Left kidney (tissue), 8 donors: ENCODE data around the gene GDPD3. TPM values are rescaled to one million over a fixed set of nuclear protein-coding genes. Genes with fewer than 3 reads are reported as not detected.
A peak's percentile ranks its signal among the peaks of the same experiment; 100 is the strongest.
"Not testable (repeated sequence)": the region's sequence is repeated elsewhere in the genome, so short reads cannot be mapped to it uniquely, and the experiment has no call there.

ENCODE experiments used
- DNase-seq: peaks from one replicate; pipeline ENCODE4 v3.0.0-alpha.2; 2013
- long read RNA-seq, 8 donors: transcript quantifications; one replicate each; lab custom pipeline, GENCODE V29; 2026
- polyA plus RNA-seq: library from polyadenylated mRNA; unstranded; fragments of 120-200 nt; gene quantifications from one replicate; pipeline ENCODE4 v1.2.1, GENCODE V29; 2013; ENCODE audit not compliant: insufficient read length

The GDPD3 gene
- polyA plus RNA-seq, result 13.6 TPM
- long read RNA-seq, donor 1, result 0 reads
- long read RNA-seq, donor 2, partial matches to known transcripts, result 0 of 1 reads
- long read RNA-seq, donor 2, other reads (novel, unspliced or antisense), result 0 of 1 reads
- long read RNA-seq, donor 3, partial matches to known transcripts, result 0 of 1 reads
- long read RNA-seq, donor 3, other reads (novel, unspliced or antisense), result 0 of 1 reads
- long read RNA-seq, donor 4, result 0 reads
- long read RNA-seq, donor 5, partial matches to known transcripts, result 0 of 2 reads
- long read RNA-seq, donor 5, other reads (novel, unspliced or antisense), result 0 of 2 reads
- long read RNA-seq, donor 6, result 0 reads
- long read RNA-seq, donor 7, partial matches to known transcripts, result 0 of 1 reads
- long read RNA-seq, donor 7, other reads (novel, unspliced or antisense), result 0 of 1 reads
- long read RNA-seq, donor 8, result 0 reads

- DNase-seq, result no peak
Measured at GRCh38 chr16:30113031-30113710, at the start of gene GDPD3. GDPD3 (minus strand) TSS chr16:30113537; CDS start chr16:30113478, 59 bp downstream.

GRCh38 chr16:30157214-30157613 lies 43.9 kb upstream of the GDPD3 start:
- DNase-seq, result no peak

GRCh38 chr16:30155188-30155587 lies 41.9 kb upstream of the GDPD3 start:
- DNase-seq, result no peak

GRCh38 chr16:30152517-30152916 lies 39.2 kb upstream of the GDPD3 start:
- no peak for DNase-seq

GRCh38 chr16:30151091-30151490 lies 37.8 kb upstream of the GDPD3 start:
- DNase-seq, result no peak

GRCh38 chr16:30149250-30149930 lies 36.1 kb upstream of the GDPD3 start:
- DNase-seq, result no peak

- DNase-seq, result no peak
Measured at GRCh38 chr16:30147843-30148510, 34.6 kb upstream of the GDPD3 start.

GRCh38 chr16:30145657-30146056 lies 32.3 kb upstream of the GDPD3 start:
- no peak for DNase-seq

GRCh38 chr16:30144917-30145316 lies 31.6 kb upstream of the GDPD3 start:
- no peak for DNase-seq

- no peak for DNase-seq
Measured at GRCh38 chr16:30144017-30144416, 30.7 kb upstream of the GDPD3 start.

- DNase-seq, result no peak
Measured at GRCh38 chr16:30143347-30143702, 30.0 kb upstream of the GDPD3 start.

- no peak for DNase-seq
Measured at GRCh38 chr16:30142672-30143346, 29.5 kb upstream of the GDPD3 start.

GRCh38 chr16:30141750-30142149 lies 28.4 kb upstream of the GDPD3 start:
- DNase-seq, result no peak

- DNase-seq, result no peak
Measured at GRCh38 chr16:30139583-30140481, 26.5 kb upstream of the GDPD3 start.

- no peak for DNase-seq
Measured at GRCh38 chr16:30137897-30138296, 24.6 kb upstream of the GDPD3 start.

- DNase-seq, result no peak
Measured at GRCh38 chr16:30136971-30137605, 23.8 kb upstream of the GDPD3 start.

- no peak for DNase-seq
Measured at GRCh38 chr16:30132591-30132990, 19.3 kb upstream of the GDPD3 start.

- peak; percentile 63 for DNase-seq
Measured at GRCh38 chr16:30131869-30132475, 18.6 kb upstream of the GDPD3 start.

- no peak for DNase-seq
Measured at GRCh38 chr16:30127993-30128392, 14.7 kb upstream of the GDPD3 start.

- not testable (repeated sequence) for DNase-seq
Measured at GRCh38 chr16:30125690-30126089, 12.4 kb upstream of the GDPD3 start.
